Measurements from ENCODE around the gene SYNGR2.

Gene SYNGR2

GRCh38 chr17:78125976-78126894 lies 42.1 kb upstream of the SYNGR2 start:
- no peak for TF ChIP-seq SIN3A (IDR thresholded peaks at IDR 0.05; ENCODE audit: borderline replicate concordance, insufficient read depth, low read length)

- TF ChIP-seq FOXP2 (optimal IDR thresholded peaks at IDR 0.05; ENCODE audit: borderline replicate concordance, extremely low read depth, extremely low read length, insufficient read depth) (no peak), REST (IDR thresholded peaks at IDR 0.05; ENCODE audit: insufficient read depth in 1 of 2, low read depth in 2 of 2, low read length in 2 of 2) (no peak)
Measured at GRCh38 chr17:78126895-78127238, 41.5 kb upstream of the SYNGR2 start.

- TF ChIP-seq FOXP2 (optimal IDR thresholded peaks at IDR 0.05; ENCODE audit: borderline replicate concordance, extremely low read depth, extremely low read length, insufficient read depth) (peak; percentile 64), SIN3A (IDR thresholded peaks at IDR 0.05; ENCODE audit: borderline replicate concordance, insufficient read depth, low read length) (peak; percentile 59; the same call in 1 of the 2 replicates), POLR2AphosphoS5 (IDR thresholded peaks at IDR 0.05; ENCODE audit: low read depth, low read length) (peak; percentile 70), TAF1 (IDR thresholded peaks at IDR 0.05; ENCODE audit: borderline replicate concordance, insufficient read depth, low read length) (peak; percentile 82; the same call in 1 of the 2 replicates), REST (IDR thresholded peaks at IDR 0.05; ENCODE audit: insufficient read depth in 1 of 2, low read depth in 2 of 2, low read length in 2 of 2) (peak; percentile 32 to 75; a peak in 1 of 4 replicates)
Measured at GRCh38 chr17:78127239-78127887, 41.0 kb upstream of the SYNGR2 start.

GRCh38 chr17:78127888-78128550 lies 40.4 kb upstream of the SYNGR2 start:
- TF ChIP-seq TAF1 (IDR thresholded peaks at IDR 0.05; ENCODE audit: borderline replicate concordance, insufficient read depth, low read length) (no peak), FOXP2 (optimal IDR thresholded peaks at IDR 0.05; ENCODE audit: borderline replicate concordance, extremely low read depth, extremely low read length, insufficient read depth) (no peak), SIN3A (IDR thresholded peaks at IDR 0.05; ENCODE audit: borderline replicate concordance, insufficient read depth, low read length) (no peak), POLR2AphosphoS5 (IDR thresholded peaks at IDR 0.05; ENCODE audit: low read depth, low read length) (no peak), REST (IDR thresholded peaks at IDR 0.05; ENCODE audit: insufficient read depth in 1 of 2, low read depth in 2 of 2, low read length in 2 of 2) (no peak)

- TF ChIP-seq REST (IDR thresholded peaks at IDR 0.05; ENCODE audit: insufficient read depth in 1 of 2, low read depth in 2 of 2, low read length in 2 of 2) (no peak), POLR2AphosphoS5 (IDR thresholded peaks at IDR 0.05; ENCODE audit: low read depth, low read length) (no peak), FOXP2 (optimal IDR thresholded peaks at IDR 0.05; ENCODE audit: borderline replicate concordance, extremely low read depth, extremely low read length, insufficient read depth) (no peak), TAF1 (IDR thresholded peaks at IDR 0.05; ENCODE audit: borderline replicate concordance, insufficient read depth, low read length) (no peak), SIN3A (IDR thresholded peaks at IDR 0.05; ENCODE audit: borderline replicate concordance, insufficient read depth, low read length) (no peak; the same call in 1 of the 2 replicates)
Measured at GRCh38 chr17:78128551-78129350, 39.6 kb upstream of the SYNGR2 start, which contains the start of gene TMC6. Gene TMC6, minus strand, starts transcription at chr17:78128755. Its CDS starts 1,923 bp downstream, at chr17:78126832.
